Pancreas (tissue), 10 donors: ENCODE results near the gene SELENOS. TPM values are rescaled to one million over a fixed set of nuclear protein-coding genes. Genes with fewer than 3 reads are reported as not detected.

Source experiments
- ATAC-seq, 4 donors: fragments of 200-7000 bp; cut with Tn5 transposase; one replicate each; pipeline versions ENCODE4 v1.8.0 to v1.9.1; 2020; ENCODE audit warnings: mild to moderate bottlenecking in 4 of 4, moderate library complexity in 4 of 4
- DNase-seq, 6 donors: peaks; one replicate each; pipeline ENCODE4 v3.0.0-alpha.2; 2020
- FAIRE-seq: peaks from 2 replicates; lab custom pipeline; 2012; peaks lifted over from hg19 to GRCh38; lab: Jason Lieb, UNC
- H3K27ac ChIP-seq, 4 donors: fragments of 200-600 bp; sonication (generic); 1 replicate in 3 of 4; 2 replicates in 1 of 4; pipeline versions ENCODE4 v1.5.0 to v1.8.0; 2020
- H3K27me3 ChIP-seq, 4 donors: fragments of 200-600 bp; one replicate each; pipeline ENCODE4 v1.8.0; 2021
- H3K36me3 ChIP-seq, 3 donors: fragments of 200-600 bp; sonication (generic) in 1 of 3; one replicate each; pipeline versions ENCODE4 v1.5.0 to v1.8.0; 2020 to 2021
- H3K4me1 ChIP-seq, 3 donors: fragments of 200-600 bp; one replicate each; pipeline ENCODE4 v1.8.0; 2021
- H3K4me3 ChIP-seq, 4 donors: fragments of 200-600 bp; sonication (generic) in 2 of 4; one replicate each; pipeline versions ENCODE4 v1.5.0 to v1.8.0; 2020 to 2021
- H3K9me3 ChIP-seq, 4 donors: fragments of 200-600 bp; one replicate each; pipeline ENCODE4 v1.8.0; 2021
- CTCF ChIP-seq, 4 donors: fragments of 200-600 bp; sonication (generic) in 3 of 4; IDR thresholded peaks; one replicate each; pipeline versions ENCODE4 v1.5.0 to v1.8.0; 2021; ENCODE audit warnings: antibody characterized with exemption in 4 of 4
- WGBS, 2 donors: extraction: QIAGEN DNeasy Blood & Tissue Kit; methylation state at CpG; one replicate each; pipeline ENCODE4 v1.1.7; 2013; 5-methylcytosine and 5-hydroxymethylcytosine counted together
- intact Hi-C, 3 donors: fragments of 100-400 bp; cut with DNase I; formaldehyde crosslinking; loops; one replicate each; pipeline versions ENCODE4 v1.11.1 to v1.14.2; 2022
- polyA plus RNA-seq, 2 donors: library from polyadenylated mRNA; stranded (reverse); fragments of 200-250 nt; gene quantifications; one replicate each; pipeline ENCODE4 v1.2.3, GENCODE V29; 2013
- total RNA-seq, 6 donors: library from RNA; stranded (reverse); fragmentation: NEBNext Ultra II Directional in 4 of 6; extraction: Animal tissue kit (Norgen Biotek cat#: 25700) in 4 of 6; gene quantifications; one replicate each; pipeline versions ENCODE4 v1.2.1 to v1.2.4, GENCODE V29; 2021 to 2023
- donor health status: healthy with polysubstance abuse.
- donor health status: DM: no; HTN: no; CAD: no; lungs with moderate emphysema.
- donor health status: DM: no; HTN: no; CAD: no.
- donor health status: control.
- donor health status: control.
- donor health status: Bipolar disorder and iron deficiency.
- donor health status: DM: yes; HTN: yes; CAD: no.
- donor health status: DM: no; HTN: no; CAD: no.
- donor health status: DM: no; HTN: no; CAD: no.
- donor health status: DM: yes; HTN: yes; CAD: no.

SELENOS gene
- total and polyA plus RNA-seq, 8 donors: 26.6 to 72.7 (median 38.2) TPM

GRCh38 chr15:101252836-101253235 lies 24.4 kb downstream of the SELENOS start:
- TF ChIP-seq CTCF (IDR thresholded peaks at IDR 0.05): no peak
- DNase-seq (no peak), ATAC-seq (no peak), FAIRE-seq (no peak)
- Histone ChIP-seq H3K36me3 (no peaks in the 10 kb centered on the region), H3K27ac (peak overlapping the region in 2 of 4 donors; percentile 65 to 76), H3K4me1 (peaks cover 0 to 14% (median 7%) of the 10 kb centered on the region in 3 donors), H3K4me3 (peak overlapping the region in 3 of 4 donors; percentile 53 to 84 (median 80)), H3K9me3 (no peaks in the 10 kb centered on the region), H3K27me3 (no peaks in the 10 kb centered on the region)
- WGBS, 2 donors: 40% methylated on average over 3 of the region's 3 CpGs
- intact Hi-C loops: no loop called here

GRCh38 chr15:101251830-101252820 lies 25.2 kb downstream of the SELENOS start, which contains the start of gene CHSY1:
TSS of gene CHSY1 (minus strand) at chr15:101252048. CDS start at chr15:101251456, 592 bp downstream.
- Histone ChIP-seq H3K9me3 (no peaks in the 10 kb centered on the region), H3K4me1 (peaks cover 0 to 14% (median 7%) of the 10 kb centered on the region in 3 donors), H3K36me3 (no peaks in the 10 kb centered on the region), H3K27ac (peak within 1 kb of the TSS; percentile 51 to 82 (median 70)), H3K4me3 (peak within 1 kb of the TSS; percentile 61 to 84 (median 82)), H3K27me3 (no peaks in the 10 kb centered on the region)
- no peak for TF ChIP-seq CTCF (IDR thresholded peaks at IDR 0.05)
- peak; percentile 84 to 89 (median 88) for ATAC-seq
- DNase-seq: peak; percentile 85 to 96 (median 90)
- intact Hi-C loops: no loop called here
- no peak for FAIRE-seq
- 1% methylated on average over 78 to 108 of the region's 108 CpGs for WGBS, 2 donors

GRCh38 chr15:101250873-101251829 lies 26.1 kb downstream of the SELENOS start:
- ATAC-seq: peak; percentile 55 to 77 (median 67)
- peak overlapping the region; percentile 61 to 84 (median 82) for H3K4me3 ChIP-seq
- H3K27ac ChIP-seq: peak overlapping the region; percentile 51 to 82 (median 70)
- H3K36me3 ChIP-seq: no peaks in the 10 kb centered on the region
- H3K4me1 ChIP-seq: peaks cover 0 to 14% (median 7%) of the 10 kb centered on the region in 3 donors
- no peaks in the 10 kb centered on the region for H3K9me3 ChIP-seq
- intact Hi-C loops: no loop called here
- DNase-seq: peak in 5 of 6 donors; percentile 30 to 84 (median 61)
- H3K27me3 ChIP-seq: no peaks in the 10 kb centered on the region
- WGBS, 2 donors: 0% methylated on average over 72 to 150 of the region's 150 CpGs
- FAIRE-seq: no peak
- no peak for TF ChIP-seq CTCF (IDR thresholded peaks at IDR 0.05)

- H3K4me1 ChIP-seq: peaks cover 0 to 12% (median 7%) of the 10 kb centered on the region in 3 donors
- WGBS, 2 donors: 3 to 6% methylated on average over 6 of the region's 6 CpGs
- FAIRE-seq (no peak), DNase-seq (no peak), ATAC-seq (peak in 1 of 4 donors; percentile 25)
- intact Hi-C loops: no loop called here
- H3K27ac ChIP-seq: peak overlapping the region in 2 of 4 donors; percentile 41 to 56
- no peaks in the 10 kb centered on the region for H3K27me3 ChIP-seq
- H3K9me3 ChIP-seq: no peaks in the 10 kb centered on the region
- TF ChIP-seq CTCF (IDR thresholded peaks at IDR 0.05): no peak
- peak overlapping the region; percentile 61 to 84 (median 80) for H3K4me3 ChIP-seq
- H3K36me3 ChIP-seq: no peaks in the 10 kb centered on the region
These were observed 26.9 kb downstream of the SELENOS start for GRCh38 chr15:101250341-101250831.
